ENCODE data around the gene SLC39A11. TPM values are rescaled to one million over a fixed set of nuclear protein-coding genes. Genes with fewer than 3 reads are reported as not detected.

SLC39A11 gene
- total RNA-seq, 1 donor, result 15.8 TPM

DNA sequence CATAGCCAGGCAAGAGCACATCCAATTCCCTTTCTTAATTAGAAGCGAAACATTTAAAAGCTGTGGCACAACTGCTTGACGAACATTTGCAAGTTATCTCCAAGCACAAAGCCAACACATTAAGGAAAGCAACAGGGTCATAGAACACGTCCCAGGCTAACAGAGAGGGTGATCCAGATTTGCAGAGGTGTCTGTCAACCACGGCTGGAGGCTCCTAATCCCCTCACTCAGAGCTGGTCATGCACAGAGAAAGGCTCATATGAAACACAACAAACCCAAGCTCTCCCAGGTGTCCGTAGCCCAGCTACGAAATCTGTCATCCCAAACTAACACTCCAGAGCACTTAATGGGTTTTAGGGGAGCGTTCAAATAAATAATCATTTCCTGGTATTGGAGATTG, 276.1 kb downstream of the SLC39A11 start:
- no peak overlapping the region for H3K4me3 ChIP-seq (ENCODE audit: low read depth, low read length)
- DNase-seq (ENCODE audit: low read depth), result no peak
- TF ChIP-seq, protein P1, sequence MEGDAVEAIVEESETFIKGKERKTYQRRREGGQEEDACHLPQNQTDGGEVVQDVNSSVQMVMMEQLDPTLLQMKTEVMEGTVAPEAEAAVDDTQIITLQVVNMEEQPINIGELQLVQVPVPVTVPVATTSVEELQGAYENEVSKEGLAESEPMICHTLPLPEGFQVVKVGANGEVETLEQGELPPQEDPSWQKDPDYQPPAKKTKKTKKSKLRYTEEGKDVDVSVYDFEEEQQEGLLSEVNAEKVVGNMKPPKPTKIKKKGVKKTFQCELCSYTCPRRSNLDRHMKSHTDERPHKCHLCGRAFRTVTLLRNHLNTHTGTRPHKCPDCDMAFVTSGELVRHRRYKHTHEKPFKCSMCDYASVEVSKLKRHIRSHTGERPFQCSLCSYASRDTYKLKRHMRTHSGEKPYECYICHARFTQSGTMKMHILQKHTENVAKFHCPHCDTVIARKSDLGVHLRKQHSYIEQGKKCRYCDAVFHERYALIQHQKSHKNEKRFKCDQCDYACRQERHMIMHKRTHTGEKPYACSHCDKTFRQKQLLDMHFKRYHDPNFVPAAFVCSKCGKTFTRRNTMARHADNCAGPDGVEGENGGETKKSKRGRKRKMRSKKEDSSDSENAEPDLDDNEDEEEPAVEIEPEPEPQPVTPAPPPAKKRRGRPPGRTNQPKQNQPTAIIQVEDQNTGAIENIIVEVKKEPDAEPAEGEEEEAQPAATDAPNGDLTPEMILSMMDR (IDR thresholded peaks at IDR 0.05; ENCODE audit: insufficient read depth, low read length), result no peak

- TF ChIP-seq, protein P1 (IDR thresholded peaks at IDR 0.05; ENCODE audit: insufficient read depth, low read length), result no peak
- H3K4me3 ChIP-seq (ENCODE audit: low read depth, low read length), result no peak overlapping the region
- no peak for DNase-seq (ENCODE audit: low read depth)
Observed at GRCh38 chr17:72813481-72813880, 279.0 kb downstream of the SLC39A11 start.

- TF ChIP-seq, protein P1 (IDR thresholded peaks at IDR 0.05; ENCODE audit: insufficient read depth, low read length), result no peak
- no peak overlapping the region for H3K4me3 ChIP-seq (ENCODE audit: low read depth, low read length)
- peak; percentile 37 for DNase-seq (ENCODE audit: low read depth)
Observed at GRCh38 chr17:72812823-72813222, 279.7 kb downstream of the SLC39A11 start.

GRCh38 chr17:72811976-72812687, 280.4 kb downstream of the SLC39A11 start:
- no peak overlapping the region for H3K4me3 ChIP-seq (ENCODE audit: low read depth, low read length)
- TF ChIP-seq, protein P1 (IDR thresholded peaks at IDR 0.05; ENCODE audit: insufficient read depth, low read length), result no peak
- DNase-seq (ENCODE audit: low read depth), result peak; percentile 41

DNA sequence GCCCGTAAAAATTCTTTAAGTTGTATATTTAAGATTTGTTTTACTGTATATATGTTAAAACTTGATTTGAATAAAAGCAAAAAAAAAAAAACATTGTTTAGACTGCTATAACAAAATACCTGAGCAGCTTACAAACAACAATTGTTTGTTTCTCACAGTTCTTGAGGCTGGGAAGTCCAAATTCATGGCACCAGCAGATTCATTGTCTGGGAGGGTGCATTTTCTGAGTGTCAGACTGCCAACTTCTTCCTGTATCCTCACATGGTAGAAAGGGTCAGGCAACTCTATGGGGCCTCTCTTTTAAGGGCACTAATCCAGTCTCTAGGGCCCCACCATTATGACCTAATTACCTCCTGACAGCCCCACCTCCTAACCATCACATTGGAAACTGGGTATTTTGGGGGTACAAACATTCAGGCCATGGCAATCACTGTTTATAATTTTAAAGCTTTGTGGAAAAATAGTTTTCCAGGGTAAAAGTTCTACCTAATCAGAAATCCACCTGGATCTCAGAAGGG, 281.4 kb downstream of the SLC39A11 start:
- TF ChIP-seq, protein P1 (IDR thresholded peaks at IDR 0.05; ENCODE audit: insufficient read depth, low read length), result no peak
- no peak for DNase-seq (ENCODE audit: low read depth)
- H3K4me3 ChIP-seq (ENCODE audit: low read depth, low read length), result no peak overlapping the region

- no peak overlapping the region for H3K4me3 ChIP-seq (ENCODE audit: low read depth, low read length)
- no peak for DNase-seq (ENCODE audit: low read depth)
- TF ChIP-seq, protein P1 (IDR thresholded peaks at IDR 0.05; ENCODE audit: insufficient read depth, low read length), result no peak
Observed at GRCh38 chr17:72806011-72806410, 286.5 kb downstream of the SLC39A11 start.

Measured in fibroblast of the aortic adventitia (primary cell).